K562 treated with DMSO at 1 percent for 48 hours (cell line): ENCODE results near the gene LRCH2. TPM values are rescaled to one million over a fixed set of nuclear protein-coding genes. Genes with fewer than 3 reads are reported as not detected.

Source experiments
- total RNA-seq: library from RNA; unstranded; fragments of 300-600 nt; gene quantifications from 2 replicates; pipeline ENCODE4 v1.2.3, GENCODE V29; 2022; ENCODE audit warnings: low replicate concordance; ENCODE audit errors: extremely low read depth

The LRCH2 gene
- total RNA-seq: not detected in 2 replicates

GRCh38 chrX:115233497-115234455 is at the start of gene LRCH2:
Gene LRCH2, minus strand, starts transcription at chrX:115234096. Its CDS starts 55 bp downstream, at chrX:115234041.

GRCh38 chrX:115189110-115189509 is 44.8 kb downstream of the LRCH2 start, which contains the start of gene RBMXL3:
Gene RBMXL3, plus strand, starts transcription at chrX:115189410. Its CDS starts 32 bp downstream, at chrX:115189442.

Other genes starting within 250 kb of the LRCH2 start
- not detected in 2 replicates for gene IL13RA2, start 216.5 kb downstream of the LRCH2 start, total RNA-seq
- gene RBMXL3, start 44.7 kb downstream of the LRCH2 start, total RNA-seq: not detected in 2 replicates
- gene LUZP4, start 55.6 kb upstream of the LRCH2 start, total RNA-seq: not detected in 2 replicates